ENCODE results near the gene ST3GAL2.
"Not testable (repeated sequence)": the region's sequence is repeated elsewhere in the genome, so short reads cannot be mapped to it uniquely, and the experiment has no call there.

ST3GAL2 gene

GRCh38 chr16:70421473-70422311, 17.2 kb downstream of the ST3GAL2 start:
- FAIRE-seq (no peak), DNase-seq (ENCODE audit: insufficient read length, low spot score) (no peak)
- no peak for TF ChIP-seq POLR2A (IDR thresholded peaks at IDR 0.05; ENCODE audit: low read depth, low read length)

- no peak for DNase-seq (ENCODE audit: insufficient read length, low spot score)
- TF ChIP-seq POLR2A (IDR thresholded peaks at IDR 0.05; ENCODE audit: low read depth, low read length), result no peak
- no peak for FAIRE-seq
Measured at GRCh38 chr16:70421014-70421413, 17.9 kb downstream of the ST3GAL2 start.

GRCh38 chr16:70419384-70420327, 19.2 kb downstream of the ST3GAL2 start:
- DNase-seq (ENCODE audit: insufficient read length, low spot score), result no peak
- TF ChIP-seq POLR2A (IDR thresholded peaks at IDR 0.05; ENCODE audit: low read depth, low read length), result no peak
- no peak for FAIRE-seq

DNA sequence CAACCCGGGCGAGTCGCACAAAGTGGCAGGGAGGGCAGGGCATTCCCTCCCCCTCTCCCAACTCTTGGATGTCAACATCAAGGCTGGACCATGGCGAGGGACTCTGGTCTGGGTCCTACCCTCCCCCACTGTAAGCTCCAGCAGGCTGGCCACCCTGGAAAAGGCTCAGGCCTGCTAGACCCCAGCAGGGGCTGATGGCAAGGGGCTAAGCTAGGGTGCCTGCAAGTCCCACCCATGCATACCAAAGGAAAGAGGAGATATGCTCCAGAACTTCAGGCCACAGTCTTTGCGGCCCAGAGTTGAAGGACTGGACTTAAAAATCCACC, 19.9 kb downstream of the ST3GAL2 start:
- DNase-seq (ENCODE audit: insufficient read length, low spot score) (no peak), FAIRE-seq (no peak)
- no peak for TF ChIP-seq POLR2A (IDR thresholded peaks at IDR 0.05; ENCODE audit: low read depth, low read length)

DNA sequence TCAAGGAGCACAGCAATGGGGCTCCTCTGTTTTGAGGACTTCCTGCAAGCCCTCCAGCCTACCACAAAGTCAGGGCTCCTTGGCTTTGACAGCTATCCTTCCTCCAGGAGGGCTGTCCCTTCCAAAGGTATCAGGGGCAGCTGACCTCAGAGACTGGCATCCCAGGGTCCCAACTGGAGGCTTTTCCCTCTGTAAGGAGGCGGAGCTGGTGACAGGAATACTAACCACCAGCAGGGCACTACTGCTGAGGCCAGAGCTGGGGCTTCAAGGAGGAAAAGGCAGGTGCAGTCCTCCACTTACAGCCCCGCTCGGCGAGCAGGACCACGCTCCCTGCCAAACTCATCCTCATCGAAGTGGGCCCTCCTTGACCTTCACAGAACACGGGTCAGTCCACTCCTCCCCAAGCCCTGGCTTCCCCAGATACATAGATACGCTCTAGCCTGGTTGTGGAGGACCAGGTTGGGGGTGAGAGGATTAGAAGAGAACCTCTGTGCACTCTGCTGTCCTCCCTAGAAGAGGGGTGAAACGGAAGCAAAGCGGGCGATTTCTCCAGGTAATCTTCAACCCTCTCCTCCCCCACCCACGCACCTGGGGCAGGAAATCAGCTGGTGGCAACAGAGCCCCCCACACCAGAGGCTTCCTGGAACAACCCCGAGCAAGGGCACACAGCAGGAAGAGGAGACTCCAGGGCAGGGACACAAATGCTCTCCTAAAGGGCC, 20.5 kb downstream of the ST3GAL2 start:
- FAIRE-seq, result no peak
- no peak for TF ChIP-seq POLR2A (IDR thresholded peaks at IDR 0.05; ENCODE audit: low read depth, low read length)
- no peak for DNase-seq (ENCODE audit: insufficient read length, low spot score)

DNA sequence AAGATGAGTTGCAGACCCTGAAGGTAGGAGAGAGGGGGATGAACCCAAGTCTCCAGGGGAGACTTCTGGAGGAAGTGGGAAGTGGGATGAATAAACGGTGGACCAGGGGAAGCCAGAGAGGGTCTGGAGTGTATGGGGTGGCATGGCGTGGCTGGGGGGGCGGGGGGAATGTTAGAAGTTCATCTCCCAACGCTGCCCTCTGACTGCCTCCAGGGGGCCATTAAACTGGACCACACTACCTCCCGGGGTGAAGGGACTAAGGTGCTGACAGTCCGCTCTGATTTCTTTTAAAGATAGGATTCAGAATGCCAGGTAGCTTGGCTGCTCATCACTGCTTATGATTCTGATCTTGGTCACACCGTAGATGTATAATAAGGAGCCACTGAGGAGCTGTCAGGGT, 21.2 kb downstream of the ST3GAL2 start:
- DNase-seq (ENCODE audit: insufficient read length, low spot score), result no peak
- no peak for FAIRE-seq
- TF ChIP-seq POLR2A (IDR thresholded peaks at IDR 0.05; ENCODE audit: low read depth, low read length), result no peak

DNA sequence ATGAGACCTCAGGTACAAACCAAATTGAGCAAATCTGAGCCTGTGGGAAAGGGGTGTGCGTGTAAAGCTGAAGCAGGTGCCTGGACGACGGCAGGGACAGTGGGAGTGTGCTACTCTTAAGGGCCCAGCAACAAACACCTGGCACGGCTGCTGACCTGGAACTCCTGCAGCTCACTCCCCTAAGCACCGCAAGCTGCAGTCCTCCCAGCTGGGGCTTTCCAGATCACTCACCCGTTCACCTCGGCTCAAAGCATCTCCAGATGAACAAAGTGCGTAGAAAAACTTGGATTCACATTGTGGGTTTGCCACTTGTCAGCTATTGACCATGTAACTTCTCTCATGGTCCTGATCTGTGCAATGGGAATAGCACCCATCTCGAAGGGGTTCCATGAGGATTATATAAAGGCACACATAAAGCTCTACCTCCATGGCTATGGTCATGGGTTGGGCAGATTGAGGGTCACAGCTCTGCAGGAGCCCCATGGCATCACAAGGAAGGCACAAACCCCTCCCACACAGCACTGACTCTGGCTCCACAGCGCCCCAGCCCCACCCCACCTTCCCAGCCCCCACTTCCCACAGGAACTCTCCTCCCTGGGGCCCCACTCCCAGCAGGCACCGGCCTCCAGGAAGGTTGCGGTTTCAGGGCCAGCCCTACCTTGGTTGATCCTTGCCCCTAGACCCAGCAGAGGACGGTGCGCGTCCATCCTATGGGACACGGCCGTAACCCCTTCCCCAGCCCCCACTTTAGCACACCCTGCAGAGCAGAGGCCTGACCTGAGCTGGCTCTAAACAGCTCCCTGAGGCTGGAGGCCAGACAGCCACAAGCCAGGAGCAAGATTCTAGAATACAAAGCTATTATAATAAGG, 21.9 kb downstream of the ST3GAL2 start:
- FAIRE-seq, result no peak
- no peak for DNase-seq (ENCODE audit: insufficient read length, low spot score)
- TF ChIP-seq POLR2A (IDR thresholded peaks at IDR 0.05; ENCODE audit: low read depth, low read length), result no peak

DNA sequence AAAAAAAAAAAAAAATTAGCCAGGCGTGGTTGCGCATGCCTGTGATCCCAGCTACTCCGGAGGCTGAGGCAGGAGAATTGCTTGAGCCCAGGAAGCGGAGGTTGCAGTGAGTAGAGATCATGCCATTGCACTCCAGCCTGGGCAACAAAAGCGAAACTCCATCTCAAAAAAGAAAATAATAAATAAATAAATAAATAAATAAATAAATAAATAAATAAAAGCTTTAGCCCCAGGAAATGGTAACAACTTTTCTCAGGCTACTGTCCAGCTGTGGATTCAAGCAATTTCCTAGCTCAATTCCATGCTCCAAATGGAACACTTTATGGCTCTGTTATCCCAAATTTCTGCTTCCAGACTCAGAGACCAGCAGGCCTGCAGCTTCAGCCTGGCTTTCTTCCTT, 25.3 kb downstream of the ST3GAL2 start:
- FAIRE-seq, result not testable (repeated sequence)

GRCh38 chr16:70412385-70412784, 26.5 kb downstream of the ST3GAL2 start:
- FAIRE-seq (no peak), DNase-seq (ENCODE audit: insufficient read length, low spot score) (no peak)
- TF ChIP-seq POLR2A (IDR thresholded peaks at IDR 0.05; ENCODE audit: low read depth, low read length), result no peak

More for the DNA sequence above, 25.3 kb downstream of the ST3GAL2 start:
- not testable (repeated sequence) for DNase-seq (ENCODE audit: insufficient read length, low spot score)

DNA sequence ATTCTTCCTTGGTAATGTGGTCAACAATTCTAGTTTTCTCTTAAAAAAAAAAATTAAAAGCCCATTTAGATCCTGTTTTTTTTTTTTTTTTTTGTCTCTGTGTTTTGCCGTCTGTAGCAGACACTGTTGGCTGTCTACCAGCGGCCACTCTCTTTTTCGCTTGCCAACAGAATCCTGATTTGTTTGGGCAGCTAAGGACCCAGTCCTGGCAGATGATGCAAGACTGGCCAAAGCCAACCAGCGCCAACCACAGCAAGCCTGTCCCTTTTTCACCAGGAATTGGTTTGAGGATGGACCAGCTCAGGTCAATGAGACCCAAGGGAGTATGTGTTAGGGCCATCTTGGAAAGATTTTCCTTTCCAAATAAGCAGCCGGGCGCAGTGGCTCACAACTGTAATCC, 28.2 kb downstream of the ST3GAL2 start:
- no peak for TF ChIP-seq POLR2A (IDR thresholded peaks at IDR 0.05; ENCODE audit: low read depth, low read length)
- no peak for FAIRE-seq
- no peak for DNase-seq (ENCODE audit: insufficient read length, low spot score)

DNA sequence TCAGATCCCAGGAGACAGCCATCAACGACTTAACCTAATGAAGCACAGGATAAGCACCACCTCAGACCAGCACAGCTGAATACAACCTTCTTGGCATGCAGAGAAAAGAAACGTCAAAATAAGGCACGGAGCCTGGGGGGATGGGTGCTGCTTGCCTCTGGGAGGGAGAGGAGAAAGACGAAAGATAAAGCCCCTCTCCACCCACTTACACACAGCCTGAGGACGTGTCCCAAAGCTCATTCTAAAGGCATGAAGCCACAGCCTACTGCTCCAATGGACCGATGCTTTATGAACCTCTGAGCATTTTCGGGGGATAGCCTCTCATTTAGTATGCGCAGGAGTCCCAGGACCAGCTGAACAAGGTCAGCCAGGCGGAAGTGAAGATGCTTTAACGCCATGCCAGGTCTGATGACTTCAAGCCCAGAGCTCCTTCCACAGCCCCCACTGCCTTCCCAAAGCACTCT, 31.1 kb downstream of the ST3GAL2 start:
- no peak for TF ChIP-seq POLR2A (IDR thresholded peaks at IDR 0.05; ENCODE audit: low read depth, low read length)
- FAIRE-seq, result no peak

GRCh38 chr16:70406104-70406503, 32.8 kb downstream of the ST3GAL2 start:
- not testable (repeated sequence) for DNase-seq (ENCODE audit: insufficient read length, low spot score); FAIRE-seq

More for the DNA sequence above, 31.1 kb downstream of the ST3GAL2 start:
- no peak for DNase-seq (ENCODE audit: insufficient read length, low spot score)
